ENCODE measurements around the gene PTPN22. TPM values are rescaled to one million over a fixed set of nuclear protein-coding genes. Genes with fewer than 3 reads are reported as not detected.

PTPN22 gene
- total RNA-seq, 4 donors from 2014 or later = 1.1 to 5.7 (median 1.9) TPM

GRCh38 chr1:113793878-113794834, 77.4 kb downstream of the PTPN22 start:
- H3K27ac ChIP-seq = no peak overlapping the region
- no peaks in the 10 kb centered on the region for H3K27me3 ChIP-seq
- H3K36me3 ChIP-seq = peaks cover 0 to 68% (median 0%) of the 10 kb centered on the region in 3 donors
- H3K9me3 ChIP-seq = no peaks in the 10 kb centered on the region
- no peak for DNase-seq
- 94 to 97% methylated on average over 9 of the region's 9 CpGs for WGBS, 2 donors
- TF ChIP-seq CTCF (IDR thresholded peaks at IDR 0.05) = no peak
- no peak for TF ChIP-seq POLR2A (IDR thresholded peaks at IDR 0.05)
- intact Hi-C loops (cut with DNase I) = no loop called here
- H3K4me1 ChIP-seq = peaks cover 0 to 17% (median 0%) of the 10 kb centered on the region in 3 donors
- H3K4me3 ChIP-seq = no peak overlapping the region

- WGBS, 2 donors = 26 to 81% methylated on average over 1 of the region's 1 CpG
- no peak for DNase-seq
- Histone ChIP-seq H3K27me3 (no peaks in the 10 kb centered on the region), H3K36me3 (peaks cover 0 to 73% (median 0%) of the 10 kb centered on the region in 3 donors), H3K4me1 (peaks cover 0 to 13% (median 0%) of the 10 kb centered on the region in 3 donors), H3K9me3 (no peaks in the 10 kb centered on the region), H3K27ac (no peak overlapping the region), H3K4me3 (no peak overlapping the region)
- TF ChIP-seq POLR2A (IDR thresholded peaks at IDR 0.05) = no peak
- no peak for TF ChIP-seq CTCF (IDR thresholded peaks at IDR 0.05)
- intact Hi-C loops (cut with DNase I) = no loop called here
Observed at GRCh38 chr1:113792986-113793385, 78.5 kb downstream of the PTPN22 start.

- peaks cover 0 to 68% (median 0%) of the 10 kb centered on the region in 3 donors for H3K36me3 ChIP-seq
- TF ChIP-seq CTCF (IDR thresholded peaks at IDR 0.05) = no peak
- no peak for TF ChIP-seq POLR2A (IDR thresholded peaks at IDR 0.05)
- peaks cover 0 to 13% (median 0%) of the 10 kb centered on the region in 3 donors for H3K4me1 ChIP-seq
- intact Hi-C loops (cut with DNase I) = no loop called here
- no peaks in the 10 kb centered on the region for H3K9me3 ChIP-seq
- DNase-seq = no peak
- no peak overlapping the region for H3K4me3 ChIP-seq
- H3K27ac ChIP-seq = no peak overlapping the region
- H3K27me3 ChIP-seq = no peaks in the 10 kb centered on the region
- WGBS, 2 donors = 80 to 87% methylated on average over 5 of the region's 5 CpGs
Observed at GRCh38 chr1:113792471-113792870, 79.0 kb downstream of the PTPN22 start.

- no peak for TF ChIP-seq CTCF (IDR thresholded peaks at IDR 0.05)
- no peak for TF ChIP-seq POLR2A (IDR thresholded peaks at IDR 0.05)
- no peaks in the 10 kb centered on the region for H3K9me3 ChIP-seq
- intact Hi-C loops (cut with DNase I) = no loop called here
- no peak for DNase-seq
- H3K27ac ChIP-seq = no peak overlapping the region
- no peak overlapping the region for H3K4me3 ChIP-seq
- no peaks in the 10 kb centered on the region for H3K27me3 ChIP-seq
- H3K36me3 ChIP-seq = peaks cover 0 to 31% (median 0%) of the 10 kb centered on the region in 3 donors
- 63 to 96% methylated on average over 3 of the region's 3 CpGs for WGBS, 2 donors
- H3K4me1 ChIP-seq = peaks cover 2 to 24% (median 5%) of the 10 kb centered on the region in 3 donors
Observed at GRCh38 chr1:113788802-113789201, 82.7 kb downstream of the PTPN22 start.

GRCh38 chr1:113787663-113788062, 83.8 kb downstream of the PTPN22 start:
- no peak for DNase-seq
- Histone ChIP-seq H3K36me3 (peaks cover 0 to 21% (median 0%) of the 10 kb centered on the region in 3 donors), H3K27ac (no peak overlapping the region), H3K9me3 (no peaks in the 10 kb centered on the region), H3K4me3 (no peak overlapping the region), H3K4me1 (peaks cover 7 to 26% (median 11%) of the 10 kb centered on the region in 3 donors), H3K27me3 (no peaks in the 10 kb centered on the region)
- no peak for TF ChIP-seq POLR2A (IDR thresholded peaks at IDR 0.05)
- TF ChIP-seq CTCF (IDR thresholded peaks at IDR 0.05) = no peak
- 75 to 81% methylated on average over 3 of the region's 3 CpGs for WGBS, 2 donors
- intact Hi-C loops (cut with DNase I) = no loop called here
